D721Med (cell line): Measurements from ENCODE around the gene ZNF804A.

Experiments used
- DNase-seq: peaks from one replicate; pipeline ENCODE4 v3.0.0; 2011; ENCODE audit warnings: low spot score; ENCODE audit not compliant: insufficient read length
- FAIRE-seq: peaks from 2 replicates; lab custom pipeline; 2011; peaks lifted over from hg19 to GRCh38; lab: Jason Lieb, UNC
- TF ChIP-seq, protein P1 (sequence below): IDR thresholded peaks from 2 replicates; pipeline ENCODE4 v1.5.1; 2012; ENCODE audit warnings: mild to moderate bottlenecking, control low read depth; ENCODE audit not compliant: insufficient read depth; ENCODE audit errors: missing control alignments

ZNF804A gene

GRCh38 chr2:184692141-184692734 lies 93.9 kb downstream of the ZNF804A start:
- no peak for DNase-seq
- no peak for FAIRE-seq
- TF ChIP-seq, protein P1, sequence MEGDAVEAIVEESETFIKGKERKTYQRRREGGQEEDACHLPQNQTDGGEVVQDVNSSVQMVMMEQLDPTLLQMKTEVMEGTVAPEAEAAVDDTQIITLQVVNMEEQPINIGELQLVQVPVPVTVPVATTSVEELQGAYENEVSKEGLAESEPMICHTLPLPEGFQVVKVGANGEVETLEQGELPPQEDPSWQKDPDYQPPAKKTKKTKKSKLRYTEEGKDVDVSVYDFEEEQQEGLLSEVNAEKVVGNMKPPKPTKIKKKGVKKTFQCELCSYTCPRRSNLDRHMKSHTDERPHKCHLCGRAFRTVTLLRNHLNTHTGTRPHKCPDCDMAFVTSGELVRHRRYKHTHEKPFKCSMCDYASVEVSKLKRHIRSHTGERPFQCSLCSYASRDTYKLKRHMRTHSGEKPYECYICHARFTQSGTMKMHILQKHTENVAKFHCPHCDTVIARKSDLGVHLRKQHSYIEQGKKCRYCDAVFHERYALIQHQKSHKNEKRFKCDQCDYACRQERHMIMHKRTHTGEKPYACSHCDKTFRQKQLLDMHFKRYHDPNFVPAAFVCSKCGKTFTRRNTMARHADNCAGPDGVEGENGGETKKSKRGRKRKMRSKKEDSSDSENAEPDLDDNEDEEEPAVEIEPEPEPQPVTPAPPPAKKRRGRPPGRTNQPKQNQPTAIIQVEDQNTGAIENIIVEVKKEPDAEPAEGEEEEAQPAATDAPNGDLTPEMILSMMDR, result no peak

GRCh38 chr2:184696644-184697043 lies 98.3 kb downstream of the ZNF804A start:
- TF ChIP-seq, protein P1, result no peak
- DNase-seq (no peak), FAIRE-seq (no peak)

- TF ChIP-seq, protein P1, result no peak
- FAIRE-seq (no peak), DNase-seq (no peak)
These were observed 100.1 kb downstream of the ZNF804A start for GRCh38 chr2:184698476-184698875.

DNA sequence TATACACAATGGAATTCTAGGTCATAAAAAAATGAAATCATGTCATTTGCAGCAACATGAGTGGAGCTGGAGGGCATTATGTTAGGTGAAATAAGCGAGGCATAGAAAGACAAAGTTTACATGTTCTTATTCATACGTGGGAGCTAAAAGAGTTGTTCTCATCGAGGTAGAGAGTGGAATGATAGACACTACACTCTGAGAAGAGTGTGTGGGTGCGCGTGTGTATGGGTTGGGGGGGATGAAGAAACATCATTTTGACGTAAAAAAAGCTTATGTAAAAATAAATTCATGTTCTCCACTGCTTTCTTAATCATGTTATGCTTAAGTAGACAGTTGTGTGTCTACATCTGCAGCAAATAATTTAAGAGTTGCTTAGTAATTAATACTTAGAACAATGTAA lies 123.6 kb downstream of the ZNF804A start:
- TF ChIP-seq, protein P1, result no peak
- FAIRE-seq, result no peak
- DNase-seq, result no peak

- TF ChIP-seq, protein P1, result no peak
- FAIRE-seq, result no peak
- DNase-seq, result no peak
These were observed 129.5 kb downstream of the ZNF804A start for GRCh38 chr2:184727813-184728212.

- DNase-seq, result no peak
- TF ChIP-seq, protein P1, result no peak
- FAIRE-seq, result no peak
These were observed 130.1 kb downstream of the ZNF804A start for GRCh38 chr2:184728411-184728810.

DNA sequence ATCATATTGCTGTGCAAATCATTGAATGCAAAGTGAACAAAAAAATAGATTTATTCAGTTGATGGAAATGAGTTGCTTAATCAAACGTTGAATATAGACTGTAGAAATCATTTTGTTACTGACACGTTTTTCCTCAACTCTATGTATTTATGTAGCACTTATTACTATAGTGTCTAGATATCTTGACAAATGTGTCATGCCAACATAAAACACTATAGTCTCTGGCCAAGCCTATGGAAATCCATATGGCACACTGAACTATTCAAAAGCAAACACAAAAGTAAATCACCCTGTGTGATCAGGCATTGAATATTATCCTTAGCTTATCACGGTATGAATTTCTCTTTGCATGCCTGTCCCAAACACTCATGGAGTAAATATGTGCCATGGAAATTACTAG lies 131.3 kb downstream of the ZNF804A start:
- DNase-seq (no peak), FAIRE-seq (no peak)
- TF ChIP-seq, protein P1, result no peak
